Limb (tissue), 2 donors: ENCODE measurements around the gene POU2F2.

Experiments used
- DNase-seq, 2 donors: peaks; one replicate each; pipeline ENCODE4 v3.0.0-alpha.2; 2016; ENCODE audit errors: extremely low spot score in 2 of 2

The POU2F2 gene

GRCh38 chr19:42080764-42081375 is 51.4 kb downstream of the POU2F2 start:
- no peak for DNase-seq

DNA sequence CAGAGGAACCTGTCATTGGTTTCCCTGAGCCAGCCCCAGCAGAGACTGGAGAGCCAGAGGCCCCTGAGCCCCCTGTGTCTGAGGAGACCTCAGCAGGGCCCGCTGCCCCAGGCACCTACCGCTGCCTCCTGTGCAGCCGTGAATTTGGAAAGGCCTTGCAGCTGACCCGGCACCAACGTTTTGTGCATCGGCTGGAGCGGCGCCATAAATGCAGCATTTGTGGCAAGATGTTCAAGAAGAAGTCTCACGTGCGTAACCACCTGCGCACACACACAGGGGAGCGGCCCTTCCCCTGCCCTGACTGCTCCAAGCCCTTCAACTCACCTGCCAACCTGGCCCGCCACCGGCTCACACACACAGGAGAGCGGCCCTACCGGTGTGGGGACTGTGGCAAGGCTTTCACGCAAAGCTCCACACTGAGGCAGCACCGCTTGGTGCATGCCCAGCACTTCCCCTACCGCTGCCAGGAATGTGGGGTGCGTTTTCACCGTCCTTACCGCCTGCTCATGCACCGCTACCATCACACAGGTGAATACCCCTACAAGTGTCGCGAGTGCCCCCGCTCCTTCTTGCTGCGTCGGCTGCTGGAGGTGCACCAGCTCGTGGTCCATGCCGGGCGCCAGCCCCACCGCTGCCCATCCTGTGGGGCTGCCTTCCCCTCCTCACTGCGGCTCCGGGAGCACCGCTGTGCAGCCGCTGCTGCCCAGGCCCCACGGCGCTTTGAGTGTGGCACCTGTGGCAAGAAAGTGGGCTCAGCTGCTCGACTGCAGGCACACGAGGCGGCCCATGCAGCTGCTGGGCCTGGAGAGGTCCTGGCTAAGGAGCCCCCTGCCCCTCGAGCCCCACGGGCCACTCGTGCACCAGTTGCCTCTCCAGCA is 52.1 kb downstream of the POU2F2 start:
- DNase-seq = no peak

DNA sequence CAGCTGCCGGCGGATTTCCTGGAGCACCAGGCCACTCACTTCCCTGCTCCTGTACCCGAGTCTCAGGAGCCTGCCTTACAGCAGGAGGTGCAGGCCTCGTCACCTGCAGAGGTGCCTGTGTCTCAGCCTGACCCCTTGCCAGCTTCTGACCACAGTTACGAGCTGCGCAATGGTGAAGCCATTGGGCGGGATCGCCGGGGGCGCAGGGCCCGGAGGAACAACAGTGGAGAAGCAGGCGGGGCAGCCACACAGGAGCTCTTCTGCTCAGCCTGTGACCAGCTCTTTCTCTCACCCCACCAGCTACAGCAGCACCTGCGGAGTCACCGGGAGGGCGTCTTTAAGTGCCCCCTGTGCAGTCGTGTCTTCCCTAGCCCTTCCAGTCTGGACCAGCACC is 53.0 kb downstream of the POU2F2 start:
- DNase-seq = no peak

DNA sequence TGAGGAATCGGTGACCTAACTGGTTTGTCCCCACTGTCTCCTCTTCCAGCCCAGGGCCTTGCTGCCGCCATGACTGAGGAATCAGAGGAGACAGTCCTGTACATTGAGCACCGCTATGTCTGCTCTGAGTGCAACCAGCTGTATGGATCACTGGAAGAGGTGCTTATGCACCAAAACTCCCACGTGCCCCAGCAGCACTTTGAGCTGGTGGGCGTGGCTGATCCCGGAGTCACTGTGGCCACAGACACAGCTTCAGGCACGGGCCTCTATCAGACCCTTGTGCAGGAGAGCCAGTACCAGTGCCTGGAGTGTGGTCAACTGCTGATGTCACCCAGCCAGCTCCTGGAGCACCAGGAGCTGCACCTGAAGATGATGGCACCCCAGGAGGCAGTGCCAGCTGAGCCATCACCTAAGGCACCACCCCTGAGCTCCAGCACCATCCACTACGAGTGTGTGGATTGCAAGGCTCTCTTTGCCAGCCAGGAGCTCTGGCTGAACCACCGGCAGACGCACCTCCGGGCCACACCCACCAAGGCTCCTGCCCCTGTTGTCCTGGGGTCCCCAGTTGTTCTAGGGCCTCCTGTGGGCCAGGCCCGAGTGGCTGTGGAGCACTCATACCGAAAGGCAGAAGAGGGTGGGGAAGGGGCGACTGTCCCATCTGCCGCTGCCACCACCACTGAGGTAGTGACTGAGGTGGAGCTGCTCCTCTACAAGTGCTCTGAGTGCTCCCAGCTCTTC is 53.5 kb downstream of the POU2F2 start:
- DNase-seq = no peak

- no peak for DNase-seq
These were observed 54.2 kb downstream of the POU2F2 start for GRCh38 chr19:42078058-42078457.

DNA sequence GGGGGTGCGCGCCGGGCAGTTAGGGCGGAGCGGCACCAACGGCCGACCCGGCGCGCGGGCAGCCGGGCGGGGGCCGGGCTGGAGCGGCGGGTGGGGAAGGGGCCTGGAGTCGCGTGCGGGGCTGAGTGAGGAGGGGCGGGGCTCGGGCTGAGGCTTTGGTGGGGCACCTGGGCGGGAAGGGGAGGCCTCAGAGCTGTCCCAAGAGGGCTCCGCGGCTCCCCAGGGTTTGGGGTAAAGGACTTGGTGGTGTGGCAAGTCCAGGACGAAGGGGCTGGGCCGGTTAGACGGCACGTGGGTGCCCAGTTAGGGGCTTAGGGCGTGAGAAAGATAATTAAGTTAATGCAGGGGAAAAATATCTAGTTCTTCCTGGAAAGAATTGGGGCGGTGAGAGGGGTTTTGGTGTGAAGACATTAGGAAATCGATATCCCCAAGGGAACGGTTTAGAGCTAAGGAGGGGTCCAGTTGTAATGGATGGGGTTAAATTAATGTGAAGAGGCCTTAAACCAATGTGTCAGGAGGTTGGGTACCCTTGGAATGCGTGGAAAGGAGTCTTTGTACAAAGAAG is 55.8 kb downstream of the POU2F2 start:
- DNase-seq = peak in 1 of 2 donors; percentile 75

DNA sequence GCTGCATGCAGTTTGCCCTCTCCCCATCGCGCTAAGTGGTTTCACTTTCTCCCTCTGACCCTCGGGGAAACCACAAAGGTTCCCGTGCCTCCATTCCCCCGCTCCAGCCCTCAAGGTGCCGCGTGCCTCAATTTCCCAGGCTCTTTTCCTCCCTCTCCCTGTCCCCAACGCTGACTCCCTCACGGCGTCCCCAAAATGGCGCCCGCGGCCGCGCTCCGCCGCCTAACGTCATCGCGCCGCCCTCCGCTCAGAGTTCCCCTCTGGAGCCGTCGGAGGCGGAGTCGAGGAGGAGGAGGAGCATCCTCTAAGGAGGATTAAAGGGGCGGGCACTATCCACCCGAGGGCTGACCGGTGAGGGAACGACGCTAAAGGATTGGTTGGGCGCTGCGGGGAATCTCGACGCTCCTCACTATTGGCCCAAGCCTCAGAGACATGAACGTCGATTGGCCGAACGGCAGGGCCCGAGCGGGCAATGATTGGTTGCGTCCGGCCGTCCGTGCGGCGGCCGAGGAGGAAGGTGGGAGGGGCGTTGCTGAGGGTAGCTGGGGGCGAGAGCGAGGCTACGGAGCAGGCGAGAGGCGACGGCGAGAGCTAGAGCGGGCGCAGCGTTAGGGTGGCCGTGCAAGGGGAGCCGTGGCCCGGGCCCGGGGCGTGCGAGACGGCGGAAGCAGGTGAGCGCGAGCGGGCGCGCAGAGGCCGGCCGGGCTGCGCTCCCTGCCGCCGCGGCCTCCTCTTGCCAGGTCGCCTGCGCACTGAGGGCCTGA is 56.4 kb downstream of the POU2F2 start, which contains the start of gene ZNF574:
TSS of gene ZNF574 (plus strand) at position 551 of the 764 bp plus-strand sequence. CDS start 2,441 bp downstream, outside the sequence.
- peak; percentile 97 to 100 for DNase-seq

DNA sequence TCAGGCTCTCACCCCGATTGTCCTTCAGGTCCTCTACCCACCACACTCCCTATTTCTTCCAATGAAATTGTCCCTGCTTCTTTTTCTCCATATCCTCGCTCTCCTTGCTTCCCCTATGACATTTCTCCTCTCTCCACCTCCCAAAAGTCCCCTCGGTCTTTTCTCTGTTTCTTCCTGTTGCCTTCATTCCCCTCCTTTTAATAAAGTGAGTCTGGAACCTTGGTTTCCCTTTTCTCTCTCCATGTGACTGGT is 57.0 kb downstream of the POU2F2 start:
- no peak for DNase-seq

DNA sequence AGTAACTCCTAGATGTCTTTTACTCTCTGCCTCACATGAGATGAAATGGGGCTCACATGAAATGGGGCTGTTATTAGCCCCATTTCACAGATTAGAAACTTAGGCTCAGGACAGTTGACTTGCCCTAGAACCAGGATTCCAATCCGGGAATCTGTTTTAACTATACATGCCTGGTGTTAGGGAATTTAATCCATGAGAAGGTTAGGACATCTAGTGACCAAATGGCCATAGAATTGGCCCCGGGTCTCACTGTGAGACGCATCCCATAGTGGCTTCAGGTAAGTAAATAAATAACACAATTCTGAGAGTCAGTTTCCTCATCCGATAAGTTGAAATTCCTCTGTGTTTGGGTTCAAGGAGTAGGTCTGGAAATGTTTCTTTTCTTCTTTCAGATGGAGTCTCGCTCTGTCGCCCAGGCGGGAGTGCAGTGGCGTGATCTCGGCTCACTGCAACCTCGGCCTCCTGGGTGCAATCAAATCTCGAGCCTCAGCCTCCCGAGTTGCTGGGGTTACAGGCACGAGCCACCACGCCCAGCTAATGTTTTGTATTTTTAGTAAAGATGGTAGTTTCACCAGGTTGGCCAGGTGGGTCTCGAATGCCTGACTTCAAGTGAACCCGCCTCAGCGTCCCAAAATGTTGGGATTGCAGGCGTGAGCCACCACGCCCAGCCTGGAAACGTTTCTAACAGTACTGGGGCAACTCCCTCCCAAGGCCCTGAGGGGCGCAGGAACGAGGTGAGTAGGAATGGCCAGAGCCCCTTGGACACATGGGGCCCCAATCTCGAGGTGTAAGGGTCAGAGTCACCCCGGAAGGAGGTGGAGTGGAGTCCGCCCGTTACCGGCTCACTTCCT is 57.5 kb downstream of the POU2F2 start:
- DNase-seq = peak in 1 of 2 donors; percentile 58

DNA sequence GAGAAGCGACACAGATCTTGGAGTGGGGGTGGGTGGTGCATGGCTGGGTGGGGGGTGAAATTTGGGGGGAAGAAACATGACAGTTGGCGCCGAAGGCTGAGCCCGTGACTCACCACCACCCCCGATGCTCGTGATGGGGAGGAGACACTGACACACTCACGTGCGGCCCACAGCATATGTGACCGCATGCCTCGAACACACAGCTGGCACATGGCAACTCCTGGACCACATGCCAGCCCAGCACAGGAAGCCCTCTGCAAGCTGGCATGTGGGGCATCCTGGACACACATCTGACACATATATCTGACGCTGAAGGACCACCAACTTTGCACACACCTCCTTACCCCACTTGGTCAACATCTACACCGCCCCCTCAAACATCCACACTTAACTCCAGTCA is 61.0 kb downstream of the POU2F2 start:
- DNase-seq = no peak

GRCh38 chr19:42069619-42070351 is 62.5 kb downstream of the POU2F2 start, which contains the start of gene GRIK5:
Gene GRIK5 (minus strand): TSS chr19:42070206. CDS start chr19:42065770, 4,436 bp downstream.
- DNase-seq = peak; percentile 3 to 73

GRCh38 chr19:42068756-42069571 is 63.3 kb downstream of the POU2F2 start:
- no peak for DNase-seq

DNA sequence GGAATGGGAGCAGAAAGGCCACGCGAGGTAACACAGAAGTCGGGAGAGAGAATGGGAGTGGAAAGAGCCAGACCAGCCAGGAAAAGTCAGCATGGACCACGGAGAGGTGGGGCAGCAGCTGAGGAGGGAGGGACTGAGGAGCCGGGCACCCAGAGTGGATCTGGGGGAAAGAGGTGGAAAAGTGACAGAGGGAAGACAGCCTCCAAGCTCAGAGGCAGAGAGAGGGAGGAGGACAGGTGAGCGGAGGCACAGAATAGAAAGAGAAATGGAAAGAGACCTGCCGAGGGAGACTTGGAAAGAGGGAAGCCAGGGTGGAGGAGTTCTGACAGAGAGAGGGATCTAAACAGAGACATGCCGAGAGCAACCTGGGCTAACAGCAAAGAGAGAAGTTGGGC is 63.9 kb downstream of the POU2F2 start:
- no peak for DNase-seq

- no peak for DNase-seq
These were observed 64.8 kb downstream of the POU2F2 start for GRCh38 chr19:42067315-42067888.

- DNase-seq = peak in 1 of 2 donors; percentile 60
These were observed 66.0 kb downstream of the POU2F2 start for GRCh38 chr19:42066075-42066754.

- DNase-seq = no peak
These were observed 66.7 kb downstream of the POU2F2 start for GRCh38 chr19:42065511-42065910.

- DNase-seq = no peak
These were observed 67.2 kb downstream of the POU2F2 start for GRCh38 chr19:42065051-42065450.

DNA sequence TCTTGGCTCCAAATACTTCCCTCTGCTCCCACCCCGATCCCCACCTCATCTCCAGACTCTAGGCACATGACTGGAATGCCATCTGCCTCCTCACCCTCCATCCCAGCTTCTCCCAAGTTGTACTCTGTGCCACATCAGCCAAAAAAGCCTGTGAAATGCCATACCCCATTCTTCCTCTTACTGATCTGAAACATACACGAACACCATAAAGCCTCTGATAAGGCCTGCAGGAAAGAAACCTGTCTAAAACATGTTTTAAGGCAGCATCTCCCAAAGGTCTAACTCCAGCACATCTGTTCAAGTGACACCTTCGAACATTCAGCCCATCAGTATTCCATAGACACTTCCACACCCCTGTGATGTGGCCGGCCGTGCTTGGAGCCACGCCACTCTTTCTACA is 67.8 kb downstream of the POU2F2 start:
- no peak for DNase-seq
